ENCODE data around the gene COPG1. TPM values are rescaled to one million over a fixed set of nuclear protein-coding genes. Genes with fewer than 3 reads are reported as not detected.

COPG1 gene
- total and polyA plus RNA-seq, 2 of the 4 experiments (the other 2 are of a cell fraction) = 203 to 446 TPM

DNA sequence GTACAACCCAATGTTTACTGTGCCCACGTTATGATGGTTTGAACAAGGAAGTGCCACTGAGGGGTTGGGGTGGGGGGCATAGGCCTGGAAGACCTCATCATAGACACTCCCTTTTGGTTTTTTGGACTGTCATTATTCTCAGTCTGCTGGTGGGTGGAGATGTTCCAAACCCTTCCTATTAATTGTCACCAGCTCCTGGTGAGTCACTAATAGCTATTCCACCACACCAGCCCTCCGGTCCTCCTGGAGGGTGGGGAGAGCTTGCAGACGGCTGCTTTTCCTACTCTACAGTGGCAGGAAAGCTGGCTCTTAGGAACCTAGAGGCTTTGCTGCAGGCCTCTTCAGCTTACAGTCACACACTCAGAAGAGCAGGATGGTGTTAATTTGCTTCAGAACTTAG, 9.0 kb upstream of the COPG1 start:
- H3K4me2 ChIP-seq (ENCODE audit: low read depth, low read length) = no peak overlapping the region
- ATAC-seq (ENCODE audit: low read depth) = no peak
- H3K27ac ChIP-seq (ENCODE audit: insufficient read depth, low read length) = no peak overlapping the region

More for the DNA sequence above, 9.0 kb upstream of the COPG1 start:
- H2BK120ac ChIP-seq (ENCODE audit: low read depth, low read length) = no peak overlapping the region
- no peak overlapping the region for H3K4ac ChIP-seq (ENCODE audit: low read depth, low read length)
- ChIA-PET CTCF (no interaction called here), POLR2A (ENCODE audit: unreplicated experiment) (no interaction called here)
- no peak overlapping the region for H3K18ac ChIP-seq (ENCODE audit: low read depth, low read length)
- DNase-seq = no peak
- no peak overlapping the region for H3K14ac ChIP-seq (replicated peaks; ENCODE audit: low read depth, low read length)
- H3K56ac ChIP-seq (ENCODE audit: extremely low read depth, insufficient read depth, low read length) = no peak overlapping the region
- no TSS peak for BruUV-seq (replicated peaks)
- H2BK5ac ChIP-seq (ENCODE audit: low read depth, low read length, poor library complexity, severe bottlenecking) = no peak overlapping the region
- no peak overlapping the region for H3K4me3 ChIP-seq (ENCODE audit: insufficient read depth, low read depth, low read length)
- H2AK5ac ChIP-seq (ENCODE audit: low read depth, low read length) = no peak overlapping the region
- no peak for TF ChIP-seq POLR2A (IDR thresholded peaks at IDR 0.05; ENCODE audit: low read depth, low read length)
- TF ChIP-seq FOS (IDR thresholded peaks at IDR 0.05; ENCODE audit: low read depth, low read length) = no peak
- no peak for TF ChIP-seq CEBPB (IDR thresholded peaks at IDR 0.05; ENCODE audit: low read depth, low read length)
- TF ChIP-seq NFE2L2 (IDR thresholded peaks at IDR 0.05; ENCODE audit: low read depth, low read length) = no peak
- TF ChIP-seq MAFK (IDR thresholded peaks at IDR 0.05; ENCODE audit: low read depth, low read length) = no peak
- TF ChIP-seq, protein P1, sequence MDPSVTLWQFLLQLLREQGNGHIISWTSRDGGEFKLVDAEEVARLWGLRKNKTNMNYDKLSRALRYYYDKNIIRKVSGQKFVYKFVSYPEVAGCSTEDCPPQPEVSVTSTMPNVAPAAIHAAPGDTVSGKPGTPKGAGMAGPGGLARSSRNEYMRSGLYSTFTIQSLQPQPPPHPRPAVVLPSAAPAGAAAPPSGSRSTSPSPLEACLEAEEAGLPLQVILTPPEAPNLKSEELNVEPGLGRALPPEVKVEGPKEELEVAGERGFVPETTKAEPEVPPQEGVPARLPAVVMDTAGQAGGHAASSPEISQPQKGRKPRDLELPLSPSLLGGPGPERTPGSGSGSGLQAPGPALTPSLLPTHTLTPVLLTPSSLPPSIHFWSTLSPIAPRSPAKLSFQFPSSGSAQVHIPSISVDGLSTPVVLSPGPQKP (IDR thresholded peaks at IDR 0.05; ENCODE audit: borderline replicate concordance, low read depth, low read length) = no peak
- TF ChIP-seq MXI1 (IDR thresholded peaks at IDR 0.05; ENCODE audit: borderline replicate concordance, low read depth, low read length) = no peak
- no peak for TF ChIP-seq MAZ (IDR thresholded peaks at IDR 0.05; ENCODE audit: borderline replicate concordance, low read depth, low read length)
- TF ChIP-seq CHD1 (IDR thresholded peaks at IDR 0.05; ENCODE audit: low read depth, low read length) = no peak
- TF ChIP-seq SMC3 (IDR thresholded peaks at IDR 0.05; ENCODE audit: low read depth, low read length) = no peak
- TF ChIP-seq, protein P2, sequence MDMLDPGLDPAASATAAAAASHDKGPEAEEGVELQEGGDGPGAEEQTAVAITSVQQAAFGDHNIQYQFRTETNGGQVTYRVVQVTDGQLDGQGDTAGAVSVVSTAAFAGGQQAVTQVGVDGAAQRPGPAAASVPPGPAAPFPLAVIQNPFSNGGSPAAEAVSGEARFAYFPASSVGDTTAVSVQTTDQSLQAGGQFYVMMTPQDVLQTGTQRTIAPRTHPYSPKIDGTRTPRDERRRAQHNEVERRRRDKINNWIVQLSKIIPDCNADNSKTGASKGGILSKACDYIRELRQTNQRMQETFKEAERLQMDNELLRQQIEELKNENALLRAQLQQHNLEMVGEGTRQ (IDR thresholded peaks at IDR 0.05; ENCODE audit: low read depth, low read length) = no peak
- no peak for TF ChIP-seq BHLHE40 (IDR thresholded peaks at IDR 0.05; ENCODE audit: low read depth, low read length)
- no peak for TF ChIP-seq RFX5 (IDR thresholded peaks at IDR 0.05; ENCODE audit: low read depth, low read length)
- TF ChIP-seq RCOR1 (IDR thresholded peaks at IDR 0.05; ENCODE audit: insufficient replicate concordance, low read length) = no peak
- TF ChIP-seq RAD21 (IDR thresholded peaks at IDR 0.05; ENCODE audit: low read length) = no peak
- TF ChIP-seq, protein P3, sequence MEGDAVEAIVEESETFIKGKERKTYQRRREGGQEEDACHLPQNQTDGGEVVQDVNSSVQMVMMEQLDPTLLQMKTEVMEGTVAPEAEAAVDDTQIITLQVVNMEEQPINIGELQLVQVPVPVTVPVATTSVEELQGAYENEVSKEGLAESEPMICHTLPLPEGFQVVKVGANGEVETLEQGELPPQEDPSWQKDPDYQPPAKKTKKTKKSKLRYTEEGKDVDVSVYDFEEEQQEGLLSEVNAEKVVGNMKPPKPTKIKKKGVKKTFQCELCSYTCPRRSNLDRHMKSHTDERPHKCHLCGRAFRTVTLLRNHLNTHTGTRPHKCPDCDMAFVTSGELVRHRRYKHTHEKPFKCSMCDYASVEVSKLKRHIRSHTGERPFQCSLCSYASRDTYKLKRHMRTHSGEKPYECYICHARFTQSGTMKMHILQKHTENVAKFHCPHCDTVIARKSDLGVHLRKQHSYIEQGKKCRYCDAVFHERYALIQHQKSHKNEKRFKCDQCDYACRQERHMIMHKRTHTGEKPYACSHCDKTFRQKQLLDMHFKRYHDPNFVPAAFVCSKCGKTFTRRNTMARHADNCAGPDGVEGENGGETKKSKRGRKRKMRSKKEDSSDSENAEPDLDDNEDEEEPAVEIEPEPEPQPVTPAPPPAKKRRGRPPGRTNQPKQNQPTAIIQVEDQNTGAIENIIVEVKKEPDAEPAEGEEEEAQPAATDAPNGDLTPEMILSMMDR (conservative IDR thresholded peaks at IDR 0.05; ENCODE audit: low read depth, low read length) = no peak
- H3K9me3 ChIP-seq (ENCODE audit: control insufficient read depth, insufficient read depth, low read length) = no peaks in the 10 kb centered on the region
- no peaks in the 10 kb centered on the region for H3K36me3 ChIP-seq (ENCODE audit: control insufficient read depth, insufficient read depth, low read length)
- peaks cover 2% of the 10 kb centered on the region; the same call in 1 of the 2 replicates for H3K4me1 ChIP-seq (ENCODE audit: control insufficient read depth, insufficient read depth, low read length)
- H2AFZ ChIP-seq (replicated peaks; ENCODE audit: low read length, poor library complexity) = no peak overlapping the region
- peaks cover 3 to 5% of the 10 kb centered on the region in 2 experiments; a peak in 2 of 4 replicates for H3K79me1 ChIP-seq (ENCODE audit: low read depth in 1 of 2, low read length in 2 of 2)
- no peak overlapping the region for H4K91ac ChIP-seq (ENCODE audit: insufficient read depth, low read depth, low read length)
- H3K9ac ChIP-seq (ENCODE audit: low read depth, low read length) = no peak overlapping the region
- in situ Hi-C loops (cut with MboI; ENCODE audit: low sequenced_read_pairs) (loop anchor here (10.0 kb wide), 1 partner anchor 186 kb away; no protein-coding TSS in a partner anchor), dilution Hi-C loops (cut with HindIII; ENCODE audit: low sequenced_read_pairs, unreplicated experiment) (no loop called here), intact Hi-C loops (cut with micrococcal nuclease) (no loop called here)
- no peak overlapping the region for H4K5ac ChIP-seq (ENCODE audit: low read depth, low read length)
- H4K8ac ChIP-seq (ENCODE audit: low read depth in 2 of 2, low read length in 2 of 2) = no peak overlapping the region
- no peak overlapping the region for H2BK20ac ChIP-seq (ENCODE audit: low read depth, low read length)
- no CpG with 5 or more reads among the region's 3 CpGs for WGBS, 2 experiments (ENCODE audit: extremely low coverage in 2 of 2, insufficient read length in 1 of 2)
- H3K9me1 ChIP-seq (ENCODE audit: insufficient read depth, low read length) = peaks cover 5% of the 10 kb centered on the region; the same call in 1 of the 2 replicates
- H2BK15ac ChIP-seq (ENCODE audit: low read depth, low read length) = no peak overlapping the region
- H3K27me3 ChIP-seq (ENCODE audit: control insufficient read depth, insufficient read depth, low read length) = no peaks in the 10 kb centered on the region
- H2AK9ac ChIP-seq (replicated peaks; ENCODE audit: low read depth, low read length, poor library complexity) = no peak overlapping the region
- no peak overlapping the region for H3K23ac ChIP-seq (ENCODE audit: low read depth, low read length)
- H4K20me1 ChIP-seq (ENCODE audit: insufficient read depth, low read length) = no peaks in the 10 kb centered on the region

Data from IMR-90 (cell line).